ENCODE results near the gene VAV1.

The VAV1 gene

DNA sequence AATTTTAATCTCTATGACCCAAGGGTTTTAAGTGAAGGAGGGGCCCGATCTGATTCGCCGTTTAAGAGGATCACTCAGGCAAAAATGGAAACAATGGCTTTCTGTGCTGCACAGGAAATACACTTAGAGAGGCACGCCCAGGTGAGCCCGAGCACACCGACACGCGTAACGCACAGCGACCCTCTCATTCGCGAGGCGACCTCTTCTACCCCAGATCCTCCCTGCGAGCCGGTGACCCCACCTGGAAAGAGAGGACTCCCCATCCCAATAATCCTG, 5.5 kb upstream of the VAV1 start:
- TF ChIP-seq POLR2AphosphoS5 (IDR thresholded peaks at IDR 0.05; ENCODE audit: low read depth, low read length) = no peak
- TF ChIP-seq REST (IDR thresholded peaks at IDR 0.05; ENCODE audit: insufficient read depth in 1 of 2, low read depth in 2 of 2, low read length in 2 of 2) = no peak

GRCh38 chr19:6767357-6768235, 4.9 kb upstream of the VAV1 start, which contains the start of gene SH2D3A:
Gene SH2D3A, minus strand, starts transcription at chr19:6767435. Its CDS starts 3,687 bp downstream, at chr19:6763748.
- TF ChIP-seq POLR2AphosphoS5 (IDR thresholded peaks at IDR 0.05; ENCODE audit: low read depth, low read length) (no peak), TAF1 (IDR thresholded peaks at IDR 0.05; ENCODE audit: borderline replicate concordance, insufficient read depth, low read length) (no peak), REST (IDR thresholded peaks at IDR 0.05; ENCODE audit: insufficient read depth in 1 of 2, low read depth in 2 of 2, low read length in 2 of 2) (no peak), SIN3A (IDR thresholded peaks at IDR 0.05; ENCODE audit: borderline replicate concordance, insufficient read depth, low read length) (no peak), FOXP2 (optimal IDR thresholded peaks at IDR 0.05; ENCODE audit: borderline replicate concordance, extremely low read depth, extremely low read length, insufficient read depth) (no peak)

GRCh38 chr19:6768236-6768785, 4.2 kb upstream of the VAV1 start:
- no peak for TF ChIP-seq TAF1 (IDR thresholded peaks at IDR 0.05; ENCODE audit: borderline replicate concordance, insufficient read depth, low read length)
- TF ChIP-seq SIN3A (IDR thresholded peaks at IDR 0.05; ENCODE audit: borderline replicate concordance, insufficient read depth, low read length) = no peak
- TF ChIP-seq REST (IDR thresholded peaks at IDR 0.05; ENCODE audit: insufficient read depth in 1 of 2, low read depth in 2 of 2, low read length in 2 of 2) = no peak
- TF ChIP-seq FOXP2 (optimal IDR thresholded peaks at IDR 0.05; ENCODE audit: borderline replicate concordance, extremely low read depth, extremely low read length, insufficient read depth) = no peak
- TF ChIP-seq POLR2AphosphoS5 (IDR thresholded peaks at IDR 0.05; ENCODE audit: low read depth, low read length) = no peak

DNA sequence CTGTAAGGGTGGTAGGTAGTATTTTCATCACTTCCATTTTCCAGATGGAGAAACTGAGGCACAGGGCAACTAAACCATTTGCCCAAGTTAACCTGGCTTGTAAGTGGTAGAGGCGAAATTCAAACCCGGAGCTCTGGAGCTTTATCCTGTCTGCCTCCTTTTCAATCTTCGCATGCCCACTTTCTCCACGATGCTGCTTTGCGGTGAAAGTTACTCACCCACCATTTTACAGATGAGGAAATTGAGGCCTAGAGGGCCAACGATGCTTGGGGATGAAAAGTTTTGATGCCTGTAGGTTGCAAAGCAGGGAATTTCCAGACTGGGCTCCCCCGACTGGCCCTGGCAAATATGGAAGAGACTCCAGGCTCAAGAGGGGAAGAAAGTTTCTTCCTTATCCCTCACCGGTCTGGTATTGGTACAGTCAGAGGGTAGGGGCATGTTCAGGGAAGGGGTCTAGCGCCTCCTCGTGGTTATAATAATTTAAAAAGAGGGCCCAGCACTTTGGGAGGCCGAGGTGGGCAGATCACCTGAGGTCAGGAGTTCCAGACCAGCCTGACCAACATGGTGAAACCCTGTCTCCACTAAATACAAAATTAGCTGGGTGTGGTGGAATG, 3.4 kb upstream of the VAV1 start:
- no peak for TF ChIP-seq POLR2AphosphoS5 (IDR thresholded peaks at IDR 0.05; ENCODE audit: low read depth, low read length)
- TF ChIP-seq FOXP2 (optimal IDR thresholded peaks at IDR 0.05; ENCODE audit: borderline replicate concordance, extremely low read depth, extremely low read length, insufficient read depth) = no peak
- TF ChIP-seq REST (IDR thresholded peaks at IDR 0.05; ENCODE audit: insufficient read depth in 1 of 2, low read depth in 2 of 2, low read length in 2 of 2) = no peak
- TF ChIP-seq SIN3A (IDR thresholded peaks at IDR 0.05; ENCODE audit: borderline replicate concordance, insufficient read depth, low read length) = no peak
